RKO (cell line): ENCODE data around the gene NKX6-1.

Experiments
- DNase-seq: peaks from one replicate; pipeline ENCODE4 v3.0.0-alpha.2; 2016; ENCODE audit warnings: low spot score

NKX6-1 gene

GRCh38 chr4:84498935-84499623 lies at the start of gene NKX6-1:
NKX6-1 (minus strand) TSS chr4:84499292; CDS start chr4:84498228, 1,064 bp downstream.
- no peak for DNase-seq

DNA sequence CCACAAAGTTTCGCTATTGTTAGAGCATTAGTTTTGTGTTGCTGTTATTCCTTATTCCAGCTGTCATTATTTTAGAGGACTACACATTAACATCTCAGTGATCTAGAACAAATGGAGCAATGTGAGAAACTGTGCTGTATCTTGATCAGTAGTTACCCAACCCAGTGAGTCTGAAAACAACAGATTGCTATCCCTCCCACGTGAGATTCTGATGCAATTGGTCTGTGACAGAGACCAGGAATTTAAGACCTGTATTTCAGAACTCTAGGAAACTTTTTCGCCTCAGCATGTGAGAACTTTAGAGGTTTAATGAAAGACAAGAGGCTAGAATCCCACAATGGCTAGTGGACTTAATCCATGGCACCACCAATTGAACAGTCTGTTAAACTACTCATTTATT lies 48.1 kb upstream of the NKX6-1 start:
- DNase-seq: no peak

GRCh38 chr4:84545093-84545492 lies 46.0 kb upstream of the NKX6-1 start:
- DNase-seq: no peak

GRCh38 chr4:84535901-84536300 lies 36.8 kb upstream of the NKX6-1 start:
- DNase-seq: no peak

GRCh38 chr4:84531689-84532088 lies 32.6 kb upstream of the NKX6-1 start:
- DNase-seq: no peak

DNA sequence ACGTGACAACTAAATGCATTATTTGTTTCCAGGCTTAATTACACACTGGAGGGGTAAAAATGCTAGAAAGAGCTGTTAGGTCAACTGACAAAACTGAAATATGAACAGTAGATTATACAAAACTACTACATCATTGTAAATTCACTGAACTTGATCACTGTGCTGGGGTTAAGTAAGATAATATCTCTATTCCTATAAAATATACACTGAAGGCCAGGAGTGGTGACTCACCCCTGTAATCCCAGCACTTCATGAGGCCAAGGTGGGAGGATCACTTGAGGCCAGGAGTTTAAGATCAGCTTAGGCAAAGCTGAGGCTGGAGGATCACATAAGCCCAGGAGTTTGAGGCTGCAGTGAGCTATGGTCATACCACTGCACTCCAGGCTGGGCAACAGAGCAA lies 31.8 kb upstream of the NKX6-1 start:
- no peak for DNase-seq

DNA sequence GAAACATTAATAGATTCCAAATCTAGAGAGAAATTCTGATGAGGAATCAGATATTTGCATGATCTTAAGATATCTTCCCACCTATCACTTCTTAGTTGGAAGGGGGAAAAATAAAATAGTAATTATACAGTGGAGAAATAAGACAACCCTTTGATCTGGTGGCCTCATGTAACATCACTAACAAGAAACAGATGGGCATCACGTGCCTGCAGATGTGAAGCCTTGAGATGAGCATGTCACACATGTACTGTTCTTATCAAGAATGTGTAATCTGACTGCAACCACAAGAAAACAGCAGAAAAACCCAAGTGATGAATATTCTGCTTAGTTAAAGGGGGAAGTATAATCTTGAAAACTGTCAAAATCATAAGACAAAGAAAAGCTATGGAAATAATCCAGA lies 31.4 kb upstream of the NKX6-1 start:
- no peak for DNase-seq

GRCh38 chr4:84529169-84529751 lies 30.2 kb upstream of the NKX6-1 start:
- peak; percentile 50 for DNase-seq

- DNase-seq: no peak
Observed at GRCh38 chr4:84527391-84527790, 28.3 kb upstream of the NKX6-1 start.

GRCh38 chr4:84515075-84515474 lies 16.0 kb upstream of the NKX6-1 start:
- no peak for DNase-seq

- no peak for DNase-seq
Observed at GRCh38 chr4:84512277-84512676, 13.2 kb upstream of the NKX6-1 start.

GRCh38 chr4:84511703-84512102 lies 12.6 kb upstream of the NKX6-1 start:
- no peak for DNase-seq

DNA sequence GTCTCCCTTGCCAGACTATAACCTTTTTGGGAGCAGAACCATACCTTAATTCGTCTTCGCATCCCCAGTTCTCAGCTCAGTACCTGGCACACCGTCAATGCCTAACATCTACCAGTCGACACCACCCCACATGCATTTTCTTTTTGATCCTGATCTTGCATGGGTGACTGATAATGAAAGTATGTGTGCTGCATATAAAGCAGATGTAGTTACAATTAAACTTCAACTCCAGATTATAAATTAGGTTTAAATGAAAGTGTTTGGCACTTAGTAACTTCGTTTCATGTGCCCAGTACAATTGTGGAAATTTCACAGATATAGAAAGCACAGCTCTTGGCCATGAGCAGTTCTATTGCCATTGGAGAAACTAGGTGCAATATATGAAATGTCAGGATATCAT lies 8.8 kb upstream of the NKX6-1 start:
- DNase-seq: no peak

DNA sequence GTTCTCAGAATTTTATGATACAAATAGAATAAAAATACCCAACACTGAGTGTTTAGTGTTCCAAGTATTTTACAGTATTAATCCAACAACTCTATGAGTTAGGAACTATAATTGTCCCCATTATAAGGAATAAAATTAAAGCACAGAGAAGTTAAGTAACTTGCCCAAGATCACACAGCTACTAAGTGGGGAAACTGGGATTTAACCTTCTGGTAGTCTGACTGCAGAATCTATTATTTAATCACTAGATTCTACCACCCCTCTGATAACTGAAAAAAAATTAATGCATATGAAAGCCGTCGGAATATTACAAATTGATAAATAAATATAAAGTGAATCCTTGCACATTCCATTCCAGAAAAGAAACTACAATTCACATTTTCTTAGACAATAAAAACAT lies 5.7 kb upstream of the NKX6-1 start:
- DNase-seq: no peak

GRCh38 chr4:84503495-84504437 lies 4.7 kb upstream of the NKX6-1 start:
- DNase-seq: peak; percentile 70

- no peak for DNase-seq
Observed at GRCh38 chr4:84502955-84503373, 3.9 kb upstream of the NKX6-1 start.

DNA sequence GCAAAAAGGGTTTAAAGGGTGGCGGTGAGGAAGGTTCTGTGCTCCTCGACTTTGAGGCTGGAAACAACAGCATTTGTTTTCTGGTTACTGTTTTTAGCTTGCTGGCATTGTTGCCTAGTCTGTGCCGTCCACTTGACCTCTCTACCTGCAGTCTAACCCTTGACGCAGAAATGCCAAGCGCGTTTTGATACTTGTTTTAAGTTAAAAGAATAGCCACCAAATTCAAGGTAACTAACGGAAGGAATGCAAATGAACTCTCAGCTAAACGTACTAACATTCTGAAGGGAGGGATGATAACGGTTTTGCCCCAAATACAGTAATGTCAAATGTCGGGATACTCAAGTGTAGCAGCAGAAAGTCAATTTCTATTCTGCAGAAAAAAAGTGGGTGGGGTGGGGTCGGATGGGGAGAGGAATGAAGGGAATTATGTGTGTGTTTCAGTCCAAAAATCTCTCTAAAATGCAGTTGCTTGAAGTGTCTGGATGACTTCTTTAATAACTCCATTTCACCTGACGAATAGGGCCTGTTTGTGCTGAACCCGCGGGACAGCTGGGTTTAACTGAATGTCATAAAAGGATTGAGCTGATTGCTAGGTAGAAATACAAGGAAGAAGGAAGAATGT lies 3.4 kb upstream of the NKX6-1 start:
- no peak for DNase-seq

DNA sequence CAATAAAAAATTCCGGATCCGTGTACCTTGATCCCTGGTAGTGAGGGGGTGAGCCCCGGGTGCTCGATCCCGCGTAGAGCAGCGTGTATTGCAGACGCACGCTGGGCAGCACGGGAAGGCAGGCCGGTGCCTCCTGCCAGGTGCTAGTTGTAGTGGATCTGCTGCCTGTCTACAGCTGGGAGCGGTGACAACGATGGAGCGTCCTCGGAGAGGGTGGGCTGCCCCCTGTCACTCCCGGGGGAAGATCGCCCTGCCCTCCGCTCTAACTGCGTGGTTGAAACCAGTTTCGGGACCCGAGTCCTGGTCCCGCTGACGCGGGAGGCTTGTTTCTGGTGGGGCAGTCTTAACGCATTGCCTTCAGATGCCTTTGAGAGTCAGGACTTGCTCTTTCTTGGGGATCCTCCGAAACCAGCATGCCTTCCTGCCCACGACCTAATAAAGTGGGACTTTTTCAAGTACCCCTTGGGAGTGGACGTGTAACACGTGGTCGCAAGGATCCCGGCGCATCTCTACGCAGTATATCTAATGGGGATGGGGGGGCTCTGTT lies 2.7 kb upstream of the NKX6-1 start:
- no peak for DNase-seq

GRCh38 chr4:84501202-84501503 lies 2.1 kb upstream of the NKX6-1 start:
- DNase-seq: no peak

- DNase-seq: no peak
Observed at GRCh38 chr4:84500386-84501201, 1.5 kb upstream of the NKX6-1 start.

- no peak for DNase-seq
Observed at GRCh38 chr4:84499624-84499982, 511 bp upstream of the NKX6-1 start.
